GM18499 (cell line): Measurements from ENCODE around the gene AZIN2.
A peak's percentile ranks its signal among the peaks of the same experiment; 100 is the strongest.
"Not testable (repeated sequence)": the region's sequence is repeated elsewhere in the genome, so short reads cannot be mapped to it uniquely, and the experiment has no call there.

Source experiments
- ATAC-seq: cut with Tn5 transposase; IDR thresholded peaks from one replicate; pipeline ENCODE4 v1.9.1; 2021; ENCODE audit warnings: moderate number of reproducible peaks; ENCODE audit not compliant: insufficient read depth, unreplicated experiment

Gene AZIN2

GRCh38 chr1:33080885-33081553 is at the start of gene AZIN2:
Gene AZIN2, plus strand, starts transcription at chr1:33081153. Its CDS starts 1,097 bp downstream, at chr1:33082250.
- ATAC-seq = peak; percentile 91

GRCh38 chr1:33031506-33031905 is 49.4 kb upstream of the AZIN2 start:
- no peak for ATAC-seq

DNA sequence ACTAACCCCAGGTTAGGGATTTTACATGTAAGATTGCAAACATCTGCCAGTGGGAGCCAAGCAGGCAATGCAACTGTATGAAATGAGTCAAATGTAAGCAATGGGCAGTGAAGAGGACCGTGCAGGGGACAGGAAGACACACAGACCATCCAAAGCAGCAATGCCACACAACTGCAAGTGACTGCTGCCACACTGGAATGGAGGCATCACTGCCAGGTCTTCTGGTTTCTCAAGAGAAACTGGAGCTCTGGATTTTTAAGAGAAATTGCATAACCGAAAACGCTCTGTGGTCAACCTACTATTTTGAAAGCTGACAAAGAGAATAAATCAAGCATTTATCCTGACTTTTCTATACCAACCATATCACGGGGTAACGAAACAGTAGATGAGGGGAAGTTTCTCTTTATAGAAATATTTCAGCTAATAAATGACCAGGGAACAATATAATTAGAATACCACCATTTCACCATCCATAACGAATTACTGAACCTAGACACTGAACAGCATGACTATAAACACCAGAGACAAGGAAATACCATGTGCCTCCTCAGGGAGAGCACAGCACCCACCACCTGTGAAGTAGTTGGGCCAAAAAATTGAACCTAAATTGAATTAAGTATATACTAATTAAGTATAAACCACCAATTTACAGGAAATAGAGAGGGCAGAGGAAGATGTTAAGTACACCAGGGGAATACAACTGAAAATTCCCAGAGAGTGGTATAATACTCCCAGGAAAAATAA is 48.7 kb upstream of the AZIN2 start:
- ATAC-seq = no peak

DNA sequence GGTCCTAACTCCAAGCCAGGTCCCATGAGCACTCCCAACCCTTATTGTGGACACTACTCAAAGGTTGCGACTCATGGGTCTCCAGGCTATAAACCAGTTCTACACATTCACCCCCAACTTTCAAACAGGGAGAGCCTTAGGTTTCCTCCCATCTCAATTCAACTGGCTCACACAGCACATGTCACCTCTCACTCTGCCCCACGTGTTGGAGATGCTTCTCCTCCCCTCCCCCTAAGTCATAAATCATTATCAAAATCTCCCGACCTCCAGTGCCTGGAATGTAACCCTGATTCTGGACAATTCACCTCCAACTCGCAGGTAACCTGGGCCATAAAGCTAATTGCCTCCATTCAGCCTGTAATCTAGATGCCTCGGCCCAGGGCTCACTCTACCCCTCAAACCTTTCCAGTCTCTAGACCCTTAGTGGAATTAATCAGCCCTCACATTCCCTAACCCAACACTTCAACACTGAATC is 44.9 kb upstream of the AZIN2 start:
- ATAC-seq = no peak

- ATAC-seq = peak; percentile 74
Observed at GRCh38 chr1:33036526-33037503, 44.1 kb upstream of the AZIN2 start, which contains the start of gene AK2. Gene AK2, minus strand, starts transcription at chr1:33036883. Its CDS starts 55 bp downstream, at chr1:33036828.

- no peak for ATAC-seq
Observed at GRCh38 chr1:33039840-33040239, 41.1 kb upstream of the AZIN2 start.

GRCh38 chr1:33041026-33041425 is 39.9 kb upstream of the AZIN2 start:
- ATAC-seq = no peak

- ATAC-seq = no peak
Observed at GRCh38 chr1:33042831-33043230, 38.1 kb upstream of the AZIN2 start.

GRCh38 chr1:33043267-33044092 is 37.5 kb upstream of the AZIN2 start:
- ATAC-seq = no peak

GRCh38 chr1:33045246-33045645 is 35.7 kb upstream of the AZIN2 start:
- ATAC-seq = no peak

DNA sequence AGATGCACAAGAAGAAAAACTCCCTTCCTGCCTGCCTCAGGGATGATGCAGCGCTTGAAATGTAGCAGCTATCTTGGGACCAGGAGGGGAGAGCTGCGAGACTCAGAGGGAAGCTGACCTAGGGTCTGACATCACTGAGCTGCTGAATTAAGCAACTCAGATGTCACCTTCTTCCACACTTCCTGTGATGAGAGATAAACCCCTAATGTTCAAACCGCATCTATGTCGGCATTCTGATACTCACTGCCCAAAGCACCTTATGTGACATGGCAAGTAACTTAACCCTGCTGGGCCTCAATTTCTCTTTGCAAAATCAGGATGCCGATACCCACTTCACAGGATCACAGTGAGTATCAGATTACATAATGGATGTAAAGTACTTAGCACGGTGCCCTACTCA is 35.1 kb upstream of the AZIN2 start:
- ATAC-seq = no peak

GRCh38 chr1:33046234-33046633 is 34.7 kb upstream of the AZIN2 start:
- ATAC-seq = not testable (repeated sequence)

GRCh38 chr1:33047290-33047689 is 33.7 kb upstream of the AZIN2 start:
- ATAC-seq = no peak

GRCh38 chr1:33047839-33048305 is 33.1 kb upstream of the AZIN2 start:
- ATAC-seq = no peak

- no peak for ATAC-seq
Observed at GRCh38 chr1:33048426-33048825, 32.5 kb upstream of the AZIN2 start.

DNA sequence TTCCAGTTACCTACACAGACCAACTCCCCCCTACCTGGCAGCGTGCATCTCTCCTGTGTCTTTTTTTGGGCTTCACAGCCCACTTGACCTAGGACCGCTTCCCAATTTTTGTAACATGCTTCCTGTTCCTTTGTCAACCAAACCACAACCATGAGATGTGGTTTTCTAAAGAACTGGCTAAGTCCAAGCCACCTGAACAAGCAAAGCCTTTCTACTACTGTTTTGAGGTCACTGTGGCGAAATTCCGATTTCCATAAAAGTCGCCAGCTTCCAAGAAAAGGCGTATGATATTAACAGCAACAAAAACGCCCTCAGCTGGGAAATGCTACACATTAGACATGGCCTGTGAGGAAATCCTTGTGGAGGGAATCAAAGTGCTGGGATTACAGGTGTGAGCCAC is 31.6 kb upstream of the AZIN2 start:
- no peak for ATAC-seq

GRCh38 chr1:33050221-33051076 is 30.5 kb upstream of the AZIN2 start:
- no peak for ATAC-seq

- no peak for ATAC-seq
Observed at GRCh38 chr1:33055210-33056008, 25.5 kb upstream of the AZIN2 start.
